ENCODE measurements around the gene SEMA6D. TPM values are rescaled to one million over a fixed set of nuclear protein-coding genes. Genes with fewer than 3 reads are reported as not detected.

The SEMA6D gene
- polyA plus RNA-seq, 1 of the 3 experiments (the other 2 are of a cell fraction): 0.30 TPM

- no peak for TF ChIP-seq NRF1 (IDR thresholded peaks at IDR 0.05; ENCODE audit: low read depth, low read length)
- TF ChIP-seq MAX (IDR thresholded peaks at IDR 0.05; ENCODE audit: low read depth): no peak
- no peak for TF ChIP-seq MXI1 (IDR thresholded peaks at IDR 0.05; ENCODE audit: low read depth, low read length)
- no peak for TF ChIP-seq CTCF (IDR thresholded peaks at IDR 0.05)
- TF ChIP-seq FOXM1 (IDR thresholded peaks at IDR 0.05; ENCODE audit: low read depth): no peak
- no peak for TF ChIP-seq PBX3 (IDR thresholded peaks at IDR 0.05)
- TF ChIP-seq RXRA (IDR thresholded peaks at IDR 0.05; ENCODE audit: borderline replicate concordance, low read depth): no peak
- no peak for TF ChIP-seq EP300 (IDR thresholded peaks at IDR 0.05; ENCODE audit: borderline replicate concordance in 1 of 2, low read depth in 1 of 2, low read length in 1 of 2)
- TF ChIP-seq USF2 (IDR thresholded peaks at IDR 0.05; ENCODE audit: borderline replicate concordance, low read depth, low read length): no peak
- no peak for TF ChIP-seq FOXJ3 (CRISPR knock-in tag; IDR thresholded peaks at IDR 0.05)
- no peak for TF ChIP-seq USF1 (IDR thresholded peaks at IDR 0.05; ENCODE audit: borderline replicate concordance, low read depth)
These were observed 14.9 kb downstream of the SEMA6D start (continued) for GRCh38 chr15:47732248-47732647.

GRCh38 chr15:47733085-47733484 lies 15.8 kb downstream of the SEMA6D start:
- CTCF ChIA-PET: interaction anchor here (1.2 kb wide), 1 partner anchor 71 kb away, joined by 3 read pairs; no protein-coding TSS in a partner anchor
- no peak overlapping the region for H3K4me3 ChIP-seq (ENCODE audit: low read depth in 2 of 2, low read length in 1 of 2)

More at GRCh38 chr15:47733085-47733484, 15.8 kb downstream of the SEMA6D start:
- H3K4me2 ChIP-seq: no peak overlapping the region
- H3K27ac ChIP-seq (ENCODE audit: low read depth in 2 of 2, low read length in 1 of 2): no peak overlapping the region
- H3F3A ChIP-seq (replicated peaks; ENCODE audit: insufficient read depth): no peaks in the 10 kb centered on the region
- DNase-seq: no peak
- no peak overlapping the region for H2AFZ ChIP-seq (ENCODE audit: low read depth)
- no peaks in the 10 kb centered on the region for H3K9me2 ChIP-seq
- H3K79me2 ChIP-seq (ENCODE audit: insufficient read depth): no peaks in the 10 kb centered on the region
- POLR2A ChIA-PET: no interaction called here
- H3K4me1 ChIP-seq (ENCODE audit: control insufficient read depth in 1 of 2, insufficient read depth in 2 of 2, low read depth in 1 of 2, low read length in 1 of 2): peaks cover 0 to 3% of the 10 kb centered on the region in 2 experiments; a peak in 2 of 4 replicates
- no peaks in the 10 kb centered on the region for H3K9me3 ChIP-seq
- TF ChIP-seq MXI1 (IDR thresholded peaks at IDR 0.05; ENCODE audit: low read depth, low read length) (no peak), RFX5 (IDR thresholded peaks at IDR 0.05; ENCODE audit: low read length) (no peak), FOXM1 (IDR thresholded peaks at IDR 0.05; ENCODE audit: low read depth) (no peak), JUND (IDR thresholded peaks at IDR 0.05) (no peak), CHD2 (IDR thresholded peaks at IDR 0.05; ENCODE audit: low read length, partially characterized antibody) (no peak), RXRA (IDR thresholded peaks at IDR 0.05; ENCODE audit: borderline replicate concordance, low read depth) (no peak), TEAD4 (IDR thresholded peaks at IDR 0.05; ENCODE audit: borderline replicate concordance, insufficient read depth) (no peak), MEF2A (IDR thresholded peaks at IDR 0.05; ENCODE audit: borderline replicate concordance, low read depth) (no peak), USF1 (IDR thresholded peaks at IDR 0.05; ENCODE audit: borderline replicate concordance, low read depth) (no peak), RAD21 (IDR thresholded peaks at IDR 0.05; ENCODE audit: low read length) (no peak), POLR2AphosphoS5 (IDR thresholded peaks at IDR 0.05; ENCODE audit: low read depth, low read length) (no peak), GATA2 (CRISPR knock-in tag; IDR thresholded peaks at IDR 0.05) (no peak), NFIC (IDR thresholded peaks at IDR 0.05; ENCODE audit: borderline replicate concordance) (no peak), NRF1 (IDR thresholded peaks at IDR 0.05; ENCODE audit: low read depth, low read length) (no peak), SIN3A (IDR thresholded peaks at IDR 0.05; ENCODE audit: borderline replicate concordance, low read depth, low read length) (no peak)
- no peaks in the 10 kb centered on the region for H3K36me3 ChIP-seq (replicated peaks in 1 of 2; ENCODE audit: control insufficient read depth in 1 of 2, insufficient read depth in 2 of 2, low read length in 1 of 2)
- no peak overlapping the region for H3K9ac ChIP-seq
- WGBS (ENCODE audit: low lambda C conversion rate): 35% methylated on average over 2 of the region's 2 CpGs
- no peaks in the 10 kb centered on the region for H3K27me3 ChIP-seq (ENCODE audit: insufficient read depth)
- no peaks in the 10 kb centered on the region for H4K20me1 ChIP-seq (ENCODE audit: insufficient read depth)

Data from SK-N-SH (cell line).